HCT116 (cell line): ENCODE data around the gene ACTN2. TPM values are rescaled to one million over a fixed set of nuclear protein-coding genes. Genes with fewer than 3 reads are reported as not detected.
"Not testable (repeated sequence)": the region's sequence is repeated elsewhere in the genome, so short reads cannot be mapped to it uniquely, and the experiment has no call there.

Source experiments
- ATAC-seq: fragments of 200-7000 bp; cut with Tn5 transposase; 2 replicates; pipeline ENCODE4 v1.9.1; 2020; ENCODE audit warnings: mild to moderate bottlenecking, moderate library complexity
- BruUV-seq: library from RNA; stranded (reverse); fragments of 400-500 nt; replicated peaks from 2 replicates; lab custom pipeline; 2021; lab: Mats Ljungman, UMichigan
- CTCF ChIA-PET: fragments of 300-600 bp; sonication (Branson Sonifier 250); formaldehyde crosslinking; loops from one replicate; lab custom pipeline; 2021; ENCODE audit warnings: antibody characterized with exemption; lab: Charles Lee
- POLR2A ChIA-PET: fragments of 300-600, 350-600 bp; sonication (Branson Sonifier 250); formaldehyde crosslinking; loops from one replicate; lab custom pipeline; 2021; ENCODE audit warnings: antibody characterized with exemption; lab: Charles Lee
- RAD21 ChIA-PET, 2 experiments: fragments of 300-600 bp; sonication (Branson Sonifier 250); formaldehyde crosslinking; loops; one replicate each; lab custom pipeline; 2023; ENCODE audit warnings: low total read pairs in 2 of 2; ENCODE audit not compliant: uncharacterized antibody in 2 of 2, unreplicated experiment in 2 of 2, low non-redundant PET in 1 of 2; lab: Charles Lee
- DNase-seq: peaks from one replicate; pipeline ENCODE4 v3.0.0-alpha.2; 2010; ENCODE audit warnings: low read depth, low spot score
- H2AFZ ChIP-seq: fragments of 200-600 bp; shearing (Covaris generic), sonication (generic); 2 replicates; pipeline ENCODE4 v1.6.1; 2017; ENCODE audit warnings: low read depth, mixed run types, mixed read lengths, antibody characterized with exemption, low read length; ENCODE audit not compliant: poor library complexity, severe bottlenecking
- H3K27ac ChIP-seq: 2 replicates; pipeline ENCODE4 v1.5.1; 2012; ENCODE audit warnings: low read depth, low read length
- H3K27me3 ChIP-seq: fragments of 200-600 bp; sonication (generic); 2 replicates; pipeline ENCODE4 v1.6.1; 2016; ENCODE audit warnings: mixed run types, low read length, mixed read lengths; ENCODE audit not compliant: insufficient read depth
- H3K36me3 ChIP-seq, 2 experiments: fragments of 200-500 bp in 1 of 2; fragments of 200-600 bp in 1 of 2; sonication (Bioruptor generic) in 1 of 2; sonication (generic) in 1 of 2; 2 replicates each; pipeline versions ENCODE4 v1.5.1 to v1.6.1; 2014 to 2016; ENCODE audit warnings: low read length in 2 of 2, inconsistent platforms in 1 of 2, mixed read lengths in 1 of 2, mixed run types in 1 of 2; ENCODE audit not compliant: insufficient read depth in 2 of 2, control insufficient read depth in 1 of 2
- H3K4me1 ChIP-seq, 2 experiments: fragments of 200-600 bp in 1 of 2; sonication (generic) in 1 of 2; 2 replicates each; pipeline versions ENCODE4 v1.5.1 to v1.6.1; 2012 to 2017; ENCODE audit warnings: low read length in 2 of 2, inconsistent platforms in 1 of 2, mild to moderate bottlenecking in 1 of 2, mixed read lengths in 1 of 2, mixed run types in 1 of 2, moderate library complexity in 1 of 2; ENCODE audit not compliant: insufficient read depth in 2 of 2, control insufficient read depth in 1 of 2
- H3K4me2 ChIP-seq: fragments of 200-600 bp; sonication (generic); 2 replicates; pipeline ENCODE4 v1.6.1; 2017; ENCODE audit warnings: mixed run types, low read length, mixed read lengths
- H3K4me3 ChIP-seq, 2 experiments: fragments of 200-600 bp in 1 of 2; sonication (generic) in 1 of 2; replicated peaks in 1 of 2; 2 replicates each; pipeline ENCODE4 v1.5.1; 2011 to 2016; ENCODE audit warnings: low read length in 2 of 2, control low read depth in 1 of 2, low read depth in 1 of 2, mild to moderate bottlenecking in 1 of 2, mixed read lengths in 1 of 2, mixed run types in 1 of 2
- H3K79me2 ChIP-seq: fragments of 200-600 bp; sonication (generic); 2 replicates; pipeline ENCODE4 v1.6.1; 2017; ENCODE audit warnings: mild to moderate bottlenecking, mixed run types, low read length, moderate library complexity, mixed read lengths; ENCODE audit not compliant: insufficient read depth
- H3K9ac ChIP-seq: fragments of 200-600 bp; sonication (generic); 2 replicates; pipeline ENCODE4 v1.6.1; 2016; ENCODE audit warnings: low read length, mixed read lengths
- H3K9me2 ChIP-seq: fragments of 200-600 bp; sonication (generic), shearing (Covaris generic); 2 replicates; pipeline ENCODE4 v1.6.1; 2017; ENCODE audit warnings: mixed run types, mild to moderate bottlenecking, moderate library complexity; ENCODE audit not compliant: insufficient read depth
- H3K9me3 ChIP-seq, 2 experiments: fragments of 200-500 bp in 1 of 2; fragments of 200-600 bp in 1 of 2; sonication (Bioruptor generic) in 1 of 2; sonication (generic) in 1 of 2; 2 replicates each; pipeline ENCODE4 v1.6.1; 2014 to 2017; ENCODE audit warnings: low read length in 2 of 2, mixed read lengths in 2 of 2, inconsistent platforms in 1 of 2, low read depth in 1 of 2, mild to moderate bottlenecking in 1 of 2, mixed run types in 1 of 2, moderate library complexity in 1 of 2; ENCODE audit not compliant: control insufficient read depth in 1 of 2, insufficient read depth in 1 of 2
- H4K20me1 ChIP-seq: fragments of 200-600 bp; sonication (generic), shearing (Covaris generic); 2 replicates; pipeline ENCODE4 v1.6.1; 2017; ENCODE audit warnings: mixed run types, mild to moderate bottlenecking, moderate library complexity; ENCODE audit not compliant: insufficient read depth
- EGR1 ChIP-seq: IDR thresholded peaks from 2 replicates; pipeline ENCODE4 v1.6.1; 2012; ENCODE audit warnings: low read depth
- JUND ChIP-seq: IDR thresholded peaks from 2 replicates; pipeline ENCODE4 v1.6.1; 2012
- RAD21 ChIP-seq: IDR thresholded peaks from 2 replicates; pipeline ENCODE4 v1.6.1; 2012; ENCODE audit warnings: low read depth, mild to moderate bottlenecking
- REST ChIP-seq: IDR thresholded peaks from 2 replicates; pipeline ENCODE4 v1.6.1; 2012; ENCODE audit warnings: low read depth
- SRF ChIP-seq: IDR thresholded peaks from 2 replicates; pipeline ENCODE4 v1.6.1; 2012; ENCODE audit warnings: low read depth
- ZNF274 ChIP-seq: fragments of 200-500 bp; sonication (Bioruptor generic); IDR thresholded peaks from 2 replicates; pipeline ENCODE4 v1.6.1; 2014; ENCODE audit warnings: mild to moderate bottlenecking, low read depth, low read length, inconsistent platforms
- intact Hi-C: fragments of 100-400 bp; cut with micrococcal nuclease; formaldehyde crosslinking; loops from 2 replicates; pipeline ENCODE4 v1.10.0; 2022
- total RNA-seq: library from RNA; stranded (reverse); gene quantifications from one replicate; pipeline ENCODE4 v1.2.1, GENCODE V29; 2021; ENCODE audit not compliant: unreplicated experiment

ACTN2 gene
- total RNA-seq, 1 experiment from 2014 or later = 0.20 TPM

- Histone ChIP-seq H3K9me2 (no peaks in the 10 kb centered on the region), H3K79me2 (no peaks in the 10 kb centered on the region), H2AFZ (no peak overlapping the region), H3K27me3 (peaks cover 5% of the 10 kb centered on the region; the same call in 1 of the 2 replicates), H3K36me3 (no peaks in the 10 kb centered on the region), H3K4me3 (no peak overlapping the region), H3K4me1 (no peaks in the 10 kb centered on the region), H3K9me3 (no peaks in the 10 kb centered on the region), H4K20me1 (no peaks in the 10 kb centered on the region), H3K4me2 (no peak overlapping the region), H3K27ac (no peak overlapping the region), H3K9ac (no peak overlapping the region)
- ChIA-PET RAD21 (no interaction called here), POLR2A (no interaction called here), CTCF (no interaction called here)
- DNase-seq (no peak), ATAC-seq (no peak)
- TF ChIP-seq RAD21 = no peak
- no peak for TF ChIP-seq REST
- no peak for TF ChIP-seq SRF
- TF ChIP-seq JUND = no peak
- TF ChIP-seq EGR1 = no peak
- TF ChIP-seq ZNF274 = no peak
- BruUV-seq = no TSS peak
- intact Hi-C loops = no loop called here
Observed at GRCh38 chr1:236663934-236664333, 22.4 kb upstream of the ACTN2 start.

- H3K79me2 ChIP-seq, H3K9me3 ChIP-seq, intact Hi-C loops, H3K4me1 ChIP-seq, RAD21 ChIA-PET, H2AFZ ChIP-seq, H4K20me1 ChIP-seq, H3K4me2 ChIP-seq, ATAC-seq, H3K9ac ChIP-seq, H3K27ac ChIP-seq, DNase-seq, CTCF ChIA-PET, H3K4me3 ChIP-seq, BruUV-seq, POLR2A ChIA-PET, H3K9me2 ChIP-seq, H3K36me3 ChIP-seq: not testable (repeated sequence)
- peaks cover 21% of the 10 kb centered on the region for H3K27me3 ChIP-seq
Observed at GRCh38 chr1:236668909-236669308, 17.4 kb upstream of the ACTN2 start.
